ENCODE data around the gene PYROXD2.

Gene PYROXD2

DNA sequence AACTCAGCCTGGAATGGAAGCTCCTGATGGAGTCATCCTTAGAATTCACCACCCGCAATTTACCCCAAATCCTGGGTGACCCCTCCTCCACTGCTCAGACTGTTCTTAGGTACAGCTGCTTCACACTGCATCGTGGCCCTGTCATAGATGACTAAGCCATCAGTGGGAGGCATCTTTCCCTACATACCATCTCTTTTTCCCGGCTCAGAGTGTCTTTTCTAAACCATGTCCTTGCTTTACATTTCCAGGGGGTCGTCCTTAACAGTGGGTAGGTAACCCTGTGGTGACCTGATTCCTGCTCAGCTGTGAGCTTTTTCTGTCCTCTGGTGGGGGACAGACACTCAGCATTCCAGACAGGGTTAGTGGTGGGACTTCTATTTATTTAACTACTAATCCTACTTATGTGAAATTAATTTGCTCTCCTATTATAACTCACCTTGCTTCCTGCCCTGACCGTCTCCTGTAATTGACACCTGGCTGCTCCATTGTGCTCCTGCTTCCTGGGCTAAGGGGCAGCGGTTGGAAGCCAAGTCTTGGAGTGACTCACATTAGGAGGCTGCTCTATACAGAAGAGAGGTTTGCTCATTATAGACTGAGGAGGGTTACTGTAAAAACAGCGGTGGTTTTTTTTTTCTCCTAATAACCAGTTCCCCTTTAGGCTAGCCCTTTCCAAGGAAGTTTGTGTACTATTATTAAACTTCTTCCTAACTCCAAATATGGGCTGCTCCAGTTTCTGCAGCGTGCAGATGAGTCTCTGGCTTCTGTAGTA lies 40.6 kb downstream of the PYROXD2 start:
- TF ChIP-seq, protein P1, sequence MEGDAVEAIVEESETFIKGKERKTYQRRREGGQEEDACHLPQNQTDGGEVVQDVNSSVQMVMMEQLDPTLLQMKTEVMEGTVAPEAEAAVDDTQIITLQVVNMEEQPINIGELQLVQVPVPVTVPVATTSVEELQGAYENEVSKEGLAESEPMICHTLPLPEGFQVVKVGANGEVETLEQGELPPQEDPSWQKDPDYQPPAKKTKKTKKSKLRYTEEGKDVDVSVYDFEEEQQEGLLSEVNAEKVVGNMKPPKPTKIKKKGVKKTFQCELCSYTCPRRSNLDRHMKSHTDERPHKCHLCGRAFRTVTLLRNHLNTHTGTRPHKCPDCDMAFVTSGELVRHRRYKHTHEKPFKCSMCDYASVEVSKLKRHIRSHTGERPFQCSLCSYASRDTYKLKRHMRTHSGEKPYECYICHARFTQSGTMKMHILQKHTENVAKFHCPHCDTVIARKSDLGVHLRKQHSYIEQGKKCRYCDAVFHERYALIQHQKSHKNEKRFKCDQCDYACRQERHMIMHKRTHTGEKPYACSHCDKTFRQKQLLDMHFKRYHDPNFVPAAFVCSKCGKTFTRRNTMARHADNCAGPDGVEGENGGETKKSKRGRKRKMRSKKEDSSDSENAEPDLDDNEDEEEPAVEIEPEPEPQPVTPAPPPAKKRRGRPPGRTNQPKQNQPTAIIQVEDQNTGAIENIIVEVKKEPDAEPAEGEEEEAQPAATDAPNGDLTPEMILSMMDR (IDR thresholded peaks at IDR 0.05; ENCODE audit: insufficient read depth, low read depth, low read length, missing control alignments): no peak
- no peak overlapping the region for H3K4me3 ChIP-seq (ENCODE audit: low read depth, low read length)
- DNase-seq (ENCODE audit: low read depth): no peak

DNA sequence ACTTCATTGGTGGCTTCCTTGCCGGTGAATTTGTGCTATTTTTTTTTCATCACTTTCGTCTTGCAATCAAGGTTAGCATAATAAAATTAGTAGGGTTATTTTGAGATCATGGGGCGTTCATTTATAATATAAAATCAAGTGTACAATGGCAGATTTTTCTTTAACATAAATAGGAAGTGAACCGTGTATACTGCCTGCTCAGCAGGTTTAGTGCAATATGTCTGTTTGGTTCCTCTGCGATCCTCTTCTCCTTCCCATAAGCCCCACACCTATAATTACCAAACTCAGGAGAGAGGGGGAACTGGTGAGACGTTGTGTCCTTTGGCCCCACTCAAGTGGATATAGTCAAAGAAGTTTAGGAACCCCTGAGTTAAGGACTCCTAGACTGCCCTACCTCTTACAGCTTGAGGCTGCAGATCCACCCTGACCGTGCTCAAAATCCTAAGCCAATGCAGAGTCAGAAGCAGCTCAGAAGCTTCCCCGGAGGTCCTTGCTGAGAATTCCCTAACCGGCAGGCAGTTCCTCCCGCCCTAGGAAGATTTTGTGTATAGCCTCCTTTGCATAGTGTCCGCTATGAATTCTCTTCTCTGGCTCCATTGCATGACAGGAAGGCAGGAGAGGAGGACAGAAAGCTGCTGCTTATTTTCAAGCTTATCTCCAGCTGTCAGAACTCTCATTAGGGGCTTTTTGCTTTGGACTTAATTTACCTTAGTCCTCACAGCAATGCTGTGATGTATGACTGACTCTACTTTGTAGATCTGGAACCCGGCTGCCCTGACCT lies 41.5 kb downstream of the PYROXD2 start:
- TF ChIP-seq, protein P1 (IDR thresholded peaks at IDR 0.05; ENCODE audit: insufficient read depth, low read depth, low read length, missing control alignments): no peak
- DNase-seq (ENCODE audit: low read depth): no peak
- no peak overlapping the region for H3K4me3 ChIP-seq (ENCODE audit: low read depth, low read length)

DNA sequence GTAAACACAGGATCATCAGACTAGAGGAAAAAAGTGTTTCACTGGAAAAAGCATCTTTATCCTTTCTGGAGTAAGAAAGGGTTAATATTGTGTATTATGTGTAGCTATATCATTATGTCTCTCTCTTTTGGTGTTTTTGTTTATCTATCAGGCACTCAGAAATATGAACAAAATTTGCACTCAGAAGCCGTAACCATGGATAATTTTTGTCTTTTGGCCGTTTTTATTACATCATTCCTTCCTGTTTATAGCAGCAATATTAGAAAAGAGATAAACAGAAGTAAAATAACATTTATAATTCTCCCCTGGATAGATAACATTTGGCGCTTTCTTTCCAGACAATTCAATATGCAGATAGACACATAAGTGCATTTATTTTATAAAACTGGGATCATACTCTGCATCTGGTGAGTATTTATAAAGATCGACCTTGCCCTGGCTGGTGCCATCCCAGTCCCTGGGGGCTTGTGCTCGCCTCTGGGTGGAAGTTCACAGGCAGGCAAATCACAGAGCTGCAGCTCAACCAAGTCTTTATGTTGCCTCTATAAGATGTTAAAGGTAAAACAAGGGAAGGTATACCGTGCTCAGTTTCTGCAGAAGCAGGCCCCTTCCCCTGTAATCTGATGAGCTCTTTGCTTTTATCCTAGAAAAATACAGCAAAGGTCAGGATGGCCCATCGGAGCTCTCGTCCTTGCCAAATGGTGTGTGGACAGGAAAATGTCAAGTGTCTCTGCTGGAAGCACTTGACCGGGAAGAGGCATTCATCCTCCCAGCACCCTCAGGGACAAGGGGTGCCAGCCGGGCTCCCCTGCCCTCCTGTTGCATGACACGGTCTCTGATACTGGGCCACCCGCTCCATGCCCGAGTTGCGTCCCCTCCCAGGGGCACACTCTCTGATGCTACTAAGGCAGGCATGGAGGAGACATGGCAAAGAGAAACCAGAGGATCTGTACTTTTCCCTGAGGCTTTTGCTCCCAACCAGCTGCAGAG lies 43.9 kb downstream of the PYROXD2 start:
- H3K4me3 ChIP-seq (ENCODE audit: low read depth, low read length): no peak overlapping the region
- TF ChIP-seq, protein P1 (IDR thresholded peaks at IDR 0.05; ENCODE audit: insufficient read depth, low read depth, low read length, missing control alignments): no peak
- DNase-seq (ENCODE audit: low read depth): no peak

DNA sequence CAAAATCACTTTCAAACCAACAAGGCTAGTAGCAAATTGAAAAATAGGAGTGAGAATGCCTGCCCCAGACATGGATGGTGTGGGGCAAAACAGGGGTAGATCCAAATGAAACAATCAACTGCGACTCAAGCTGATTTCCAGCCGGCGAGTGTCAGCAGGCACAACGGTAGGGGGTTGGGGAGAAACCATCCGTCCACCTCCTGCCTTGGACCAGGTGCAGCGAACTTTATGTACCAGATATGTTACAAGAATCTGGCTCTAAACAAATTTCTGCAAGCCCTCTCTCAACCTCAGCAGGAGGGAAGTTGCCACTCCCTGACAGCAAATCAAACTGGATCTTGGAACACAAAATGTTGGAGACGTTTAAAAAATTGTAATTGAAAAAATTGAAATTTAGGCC lies 45.2 kb downstream of the PYROXD2 start:
- TF ChIP-seq, protein P1 (IDR thresholded peaks at IDR 0.05; ENCODE audit: insufficient read depth, low read depth, low read length, missing control alignments): no peak
- DNase-seq (ENCODE audit: low read depth): no peak
- no peak overlapping the region for H3K4me3 ChIP-seq (ENCODE audit: low read depth, low read length)

DNA sequence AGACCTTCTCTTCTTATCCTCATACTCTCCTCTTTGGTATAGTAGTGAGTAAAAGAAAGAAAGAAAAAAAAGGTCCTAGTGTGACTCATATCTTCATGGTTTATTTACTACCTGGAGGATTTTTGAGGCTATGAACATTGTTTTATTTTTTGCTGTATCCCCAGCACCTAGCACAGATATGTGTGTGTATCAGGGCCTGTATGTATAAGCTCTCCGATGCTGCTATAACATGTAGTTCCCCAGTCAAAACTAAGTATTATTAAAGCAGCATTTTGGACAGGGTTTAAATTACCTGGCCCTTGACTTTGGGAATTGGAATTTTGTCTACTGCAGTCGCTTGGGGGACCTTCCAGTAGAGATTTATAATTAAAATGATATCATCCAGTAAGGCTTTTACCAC lies 46.3 kb downstream of the PYROXD2 start:
- TF ChIP-seq, protein P1 (IDR thresholded peaks at IDR 0.05; ENCODE audit: insufficient read depth, low read depth, low read length, missing control alignments): no peak
- DNase-seq (ENCODE audit: low read depth): no peak
- H3K4me3 ChIP-seq (ENCODE audit: low read depth, low read length): no peak overlapping the region

DNA sequence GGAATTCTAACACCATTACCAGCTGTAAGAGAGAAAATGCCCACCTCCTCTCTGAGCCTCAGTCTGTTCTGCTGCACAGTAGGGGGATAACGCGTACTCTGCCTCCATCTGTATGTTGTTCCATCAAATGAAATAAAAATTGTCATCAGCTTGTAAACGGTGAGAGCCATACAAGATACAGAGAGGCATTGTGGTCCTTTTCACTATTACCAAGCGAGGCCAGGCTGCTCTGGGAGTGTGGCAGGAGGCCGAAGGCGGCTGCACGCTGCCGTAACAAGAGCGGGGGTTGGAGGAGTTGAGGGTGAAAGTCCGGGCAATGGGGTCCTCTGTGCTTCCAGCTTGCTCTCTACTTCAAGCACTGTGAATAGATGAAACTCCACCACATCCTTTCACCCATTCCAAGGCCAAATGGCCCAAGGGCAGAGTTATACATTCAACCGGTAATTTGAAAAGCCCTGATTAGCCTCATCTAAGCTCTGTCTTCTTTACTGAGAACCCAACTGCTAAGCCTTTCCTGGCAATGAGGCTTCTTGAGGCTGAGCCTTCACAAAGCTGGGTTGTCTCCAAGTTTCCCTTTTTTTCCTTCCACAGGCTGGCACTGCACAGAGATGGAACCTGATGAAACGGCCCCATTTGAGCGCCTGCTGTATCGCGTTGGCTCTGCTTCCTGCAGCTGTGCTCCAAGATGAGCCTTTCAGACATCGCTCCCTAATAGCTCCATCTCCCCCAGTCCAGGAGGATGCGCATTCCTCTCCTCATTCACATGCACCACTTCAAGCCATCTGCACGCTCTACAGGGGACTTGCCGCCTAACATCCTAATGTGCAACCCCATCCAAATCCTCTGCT lies 47.2 kb downstream of the PYROXD2 start:
- TF ChIP-seq, protein P1 (IDR thresholded peaks at IDR 0.05; ENCODE audit: insufficient read depth, low read depth, low read length, missing control alignments): no peak
- H3K4me3 ChIP-seq (ENCODE audit: low read depth, low read length): no peak overlapping the region
- DNase-seq (ENCODE audit: low read depth): no peak

All from GM12865 (cell line).